ENCODE results near the gene XCL1. TPM values are rescaled to one million over a fixed set of nuclear protein-coding genes. Genes with fewer than 3 reads are reported as not detected.

Gene XCL1
- total and polyA plus RNA-seq, 10 of the 15 experiments (the other 5 are each of a cell fraction or from before 2014, with no cell fraction given), result 0.68 to 1,222 (median 12.2) TPM

DNA sequence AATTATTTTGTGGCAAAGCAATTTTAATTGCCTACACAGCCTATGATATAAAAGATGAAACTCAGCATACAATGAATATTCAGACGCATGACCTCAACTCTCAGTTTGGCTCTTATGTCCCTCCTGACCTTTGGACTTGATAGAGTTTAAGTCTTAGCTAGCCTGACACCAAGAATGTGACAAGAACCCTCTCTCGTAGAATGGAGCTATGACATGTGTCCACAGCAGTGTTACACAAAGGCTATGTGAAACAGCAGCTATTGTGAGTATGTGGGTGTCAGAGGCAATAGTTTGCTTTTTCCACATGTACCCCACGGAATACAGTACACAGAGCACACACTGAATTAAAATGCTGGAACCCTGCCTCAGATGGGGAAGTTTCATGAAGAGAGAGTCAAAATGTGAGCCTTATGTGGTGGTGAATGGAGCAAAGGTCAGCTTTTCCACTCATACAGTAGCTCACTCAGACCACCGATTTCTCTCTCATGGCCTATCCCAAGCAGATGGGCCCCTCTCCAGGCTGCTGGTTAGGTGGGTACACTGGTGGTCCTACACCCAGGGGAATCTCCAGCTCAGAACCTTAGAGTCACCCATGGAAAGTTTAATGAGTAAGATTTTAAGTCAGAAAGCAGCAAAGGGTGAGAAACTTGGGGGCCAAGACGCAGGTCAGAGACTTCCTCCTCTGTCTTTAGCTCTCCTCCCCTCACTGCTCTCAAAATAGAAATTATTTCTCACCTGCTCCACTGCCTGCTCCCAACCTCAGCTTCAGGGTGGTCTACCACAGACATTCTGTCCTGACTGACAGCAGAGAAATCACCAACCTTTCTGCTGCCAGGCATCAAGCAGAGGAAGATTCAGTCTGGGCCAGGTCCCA is 22.5 kb upstream of the XCL1 start (continued):
- TF ChIP-seq CBX3 (IDR thresholded peaks at IDR 0.05; ENCODE audit: borderline replicate concordance, low read depth), result no peak
- TF ChIP-seq ATF7 (IDR thresholded peaks at IDR 0.05; ENCODE audit: low read depth), result peak; percentile 70
- TF ChIP-seq POU2F2 (IDR thresholded peaks at IDR 0.05; ENCODE audit: borderline replicate concordance, low read depth, low read length), result peak; percentile 51; the same call in 1 of the 3 replicates
- TF ChIP-seq FOXM1 (IDR thresholded peaks at IDR 0.05; ENCODE audit: low read depth, low read length), result no peak
- TF ChIP-seq, protein P1, sequence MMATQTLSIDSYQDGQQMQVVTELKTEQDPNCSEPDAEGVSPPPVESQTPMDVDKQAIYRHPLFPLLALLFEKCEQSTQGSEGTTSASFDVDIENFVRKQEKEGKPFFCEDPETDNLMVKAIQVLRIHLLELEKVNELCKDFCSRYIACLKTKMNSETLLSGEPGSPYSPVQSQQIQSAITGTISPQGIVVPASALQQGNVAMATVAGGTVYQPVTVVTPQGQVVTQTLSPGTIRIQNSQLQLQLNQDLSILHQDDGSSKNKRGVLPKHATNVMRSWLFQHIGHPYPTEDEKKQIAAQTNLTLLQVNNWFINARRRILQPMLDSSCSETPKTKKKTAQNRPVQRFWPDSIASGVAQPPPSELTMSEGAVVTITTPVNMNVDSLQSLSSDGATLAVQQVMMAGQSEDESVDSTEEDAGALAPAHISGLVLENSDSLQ (IDR thresholded peaks at IDR 0.05), result peak; percentile 88
- TF ChIP-seq IRF4 (IDR thresholded peaks at IDR 0.05; ENCODE audit: low read depth, low read length), result peak; percentile 71; the same call in 1 of the 2 replicates
- TF ChIP-seq SMARCA5 (IDR thresholded peaks at IDR 0.05), result 0 out of 2 replicates have a peak, but pooled peaks have one; percentile 30
- TF ChIP-seq GABPA (IDR thresholded peaks at IDR 0.05; ENCODE audit: low read depth), result no peak
- no peak for TF ChIP-seq FOXK2 (IDR thresholded peaks at IDR 0.05)
- TF ChIP-seq RBBP5 (conservative IDR thresholded peaks at IDR 0.05), result no peak
- TF ChIP-seq, protein P2, sequence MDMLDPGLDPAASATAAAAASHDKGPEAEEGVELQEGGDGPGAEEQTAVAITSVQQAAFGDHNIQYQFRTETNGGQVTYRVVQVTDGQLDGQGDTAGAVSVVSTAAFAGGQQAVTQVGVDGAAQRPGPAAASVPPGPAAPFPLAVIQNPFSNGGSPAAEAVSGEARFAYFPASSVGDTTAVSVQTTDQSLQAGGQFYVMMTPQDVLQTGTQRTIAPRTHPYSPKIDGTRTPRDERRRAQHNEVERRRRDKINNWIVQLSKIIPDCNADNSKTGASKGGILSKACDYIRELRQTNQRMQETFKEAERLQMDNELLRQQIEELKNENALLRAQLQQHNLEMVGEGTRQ (IDR thresholded peaks at IDR 0.05; ENCODE audit: borderline replicate concordance, low read depth, low read length), result no peak
- TF ChIP-seq, protein P3, sequence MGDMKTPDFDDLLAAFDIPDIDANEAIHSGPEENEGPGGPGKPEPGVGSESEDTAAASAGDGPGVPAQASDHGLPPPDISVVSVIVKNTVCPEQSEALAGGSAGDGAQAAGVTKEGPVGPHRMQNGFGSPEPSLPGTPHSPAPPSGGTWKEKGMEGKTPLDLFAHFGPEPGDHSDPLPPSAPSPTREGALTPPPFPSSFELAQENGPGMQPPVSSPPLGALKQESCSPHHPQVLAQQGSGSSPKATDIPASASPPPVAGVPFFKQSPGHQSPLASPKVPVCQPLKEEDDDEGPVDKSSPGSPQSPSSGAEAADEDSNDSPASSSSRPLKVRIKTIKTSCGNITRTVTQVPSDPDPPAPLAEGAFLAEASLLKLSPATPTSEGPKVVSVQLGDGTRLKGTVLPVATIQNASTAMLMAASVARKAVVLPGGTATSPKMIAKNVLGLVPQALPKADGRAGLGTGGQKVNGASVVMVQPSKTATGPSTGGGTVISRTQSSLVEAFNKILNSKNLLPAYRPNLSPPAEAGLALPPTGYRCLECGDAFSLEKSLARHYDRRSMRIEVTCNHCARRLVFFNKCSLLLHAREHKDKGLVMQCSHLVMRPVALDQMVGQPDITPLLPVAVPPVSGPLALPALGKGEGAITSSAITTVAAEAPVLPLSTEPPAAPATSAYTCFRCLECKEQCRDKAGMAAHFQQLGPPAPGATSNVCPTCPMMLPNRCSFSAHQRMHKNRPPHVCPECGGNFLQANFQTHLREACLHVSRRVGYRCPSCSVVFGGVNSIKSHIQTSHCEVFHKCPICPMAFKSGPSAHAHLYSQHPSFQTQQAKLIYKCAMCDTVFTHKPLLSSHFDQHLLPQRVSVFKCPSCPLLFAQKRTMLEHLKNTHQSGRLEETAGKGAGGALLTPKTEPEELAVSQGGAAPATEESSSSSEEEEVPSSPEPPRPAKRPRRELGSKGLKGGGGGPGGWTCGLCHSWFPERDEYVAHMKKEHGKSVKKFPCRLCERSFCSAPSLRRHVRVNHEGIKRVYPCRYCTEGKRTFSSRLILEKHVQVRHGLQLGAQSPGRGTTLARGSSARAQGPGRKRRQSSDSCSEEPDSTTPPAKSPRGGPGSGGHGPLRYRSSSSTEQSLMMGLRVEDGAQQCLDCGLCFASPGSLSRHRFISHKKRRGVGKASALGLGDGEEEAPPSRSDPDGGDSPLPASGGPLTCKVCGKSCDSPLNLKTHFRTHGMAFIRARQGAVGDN (IDR thresholded peaks at IDR 0.05), result peak; percentile 79
- peak; percentile 99 for TF ChIP-seq NR2F1 (conservative IDR thresholded peaks at IDR 0.05)
- peak; percentile 22; the same call in 1 of the 2 replicates for TF ChIP-seq SPI1 (IDR thresholded peaks at IDR 0.05; ENCODE audit: borderline replicate concordance, insufficient read depth, low read depth, low read length)
- TF ChIP-seq, protein P4, sequence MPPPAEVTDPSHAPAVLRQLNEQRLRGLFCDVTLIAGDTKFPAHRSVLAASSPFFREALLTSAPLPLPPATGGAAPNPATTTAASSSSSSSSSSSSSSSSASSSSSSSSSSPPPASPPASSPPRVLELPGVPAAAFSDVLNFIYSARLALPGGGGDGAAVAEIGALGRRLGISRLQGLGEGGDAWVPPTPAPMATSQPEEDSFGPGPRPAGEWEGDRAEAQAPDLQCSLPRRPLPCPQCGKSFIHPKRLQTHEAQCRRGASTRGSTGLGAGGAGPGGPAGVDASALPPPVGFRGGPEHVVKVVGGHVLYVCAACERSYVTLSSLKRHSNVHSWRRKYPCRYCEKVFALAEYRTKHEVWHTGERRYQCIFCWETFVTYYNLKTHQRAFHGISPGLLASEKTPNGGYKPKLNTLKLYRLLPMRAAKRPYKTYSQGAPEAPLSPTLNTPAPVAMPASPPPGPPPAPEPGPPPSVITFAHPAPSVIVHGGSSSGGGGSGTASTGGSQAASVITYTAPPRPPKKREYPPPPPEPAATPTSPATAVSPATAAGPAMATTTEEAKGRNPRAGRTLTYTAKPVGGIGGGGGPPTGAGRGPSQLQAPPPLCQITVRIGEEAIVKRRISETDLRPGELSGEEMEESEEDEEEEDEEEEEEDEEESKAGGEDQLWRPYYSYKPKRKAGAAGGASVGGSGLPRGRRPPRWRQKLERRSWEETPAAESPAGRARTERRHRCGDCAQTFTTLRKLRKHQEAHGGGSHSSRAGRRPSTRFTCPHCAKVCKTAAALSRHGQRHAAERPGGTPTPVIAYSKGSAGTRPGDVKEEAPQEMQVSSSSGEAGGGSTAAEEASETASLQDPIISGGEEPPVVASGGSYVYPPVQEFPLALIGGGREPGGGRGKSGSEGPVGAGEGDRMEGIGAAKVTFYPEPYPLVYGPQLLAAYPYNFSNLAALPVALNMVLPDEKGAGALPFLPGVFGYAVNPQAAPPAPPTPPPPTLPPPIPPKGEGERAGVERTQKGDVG (CRISPR knock-in tag; IDR thresholded peaks at IDR 0.05), result no peak
- peak; percentile 85 for TF ChIP-seq MEF2B (IDR thresholded peaks at IDR 0.05; ENCODE audit: partially characterized antibody, poor library complexity, severe bottlenecking)
